EH (cell line): ENCODE results near the gene SUMO3.
A peak's percentile ranks its signal among the peaks of the same experiment; 100 is the strongest.

Experiments
- DNase-seq: peaks from one replicate; pipeline ENCODE4 v3.0.0-alpha.2; 2015; ENCODE audit warnings: low read depth

SUMO3 gene

GRCh38 chr21:44817914-44818639, at the start of gene SUMO3:
Gene SUMO3 (minus strand): TSS chr21:44818062. CDS start chr21:44817968, 94 bp downstream.
- peak; percentile 79 for DNase-seq

GRCh38 chr21:44867464-44867863, 49.6 kb upstream of the SUMO3 start:
- DNase-seq: no peak

- peak; percentile 47 for DNase-seq
Measured at GRCh38 chr21:44866780-44867179, 48.9 kb upstream of the SUMO3 start.

DNA sequence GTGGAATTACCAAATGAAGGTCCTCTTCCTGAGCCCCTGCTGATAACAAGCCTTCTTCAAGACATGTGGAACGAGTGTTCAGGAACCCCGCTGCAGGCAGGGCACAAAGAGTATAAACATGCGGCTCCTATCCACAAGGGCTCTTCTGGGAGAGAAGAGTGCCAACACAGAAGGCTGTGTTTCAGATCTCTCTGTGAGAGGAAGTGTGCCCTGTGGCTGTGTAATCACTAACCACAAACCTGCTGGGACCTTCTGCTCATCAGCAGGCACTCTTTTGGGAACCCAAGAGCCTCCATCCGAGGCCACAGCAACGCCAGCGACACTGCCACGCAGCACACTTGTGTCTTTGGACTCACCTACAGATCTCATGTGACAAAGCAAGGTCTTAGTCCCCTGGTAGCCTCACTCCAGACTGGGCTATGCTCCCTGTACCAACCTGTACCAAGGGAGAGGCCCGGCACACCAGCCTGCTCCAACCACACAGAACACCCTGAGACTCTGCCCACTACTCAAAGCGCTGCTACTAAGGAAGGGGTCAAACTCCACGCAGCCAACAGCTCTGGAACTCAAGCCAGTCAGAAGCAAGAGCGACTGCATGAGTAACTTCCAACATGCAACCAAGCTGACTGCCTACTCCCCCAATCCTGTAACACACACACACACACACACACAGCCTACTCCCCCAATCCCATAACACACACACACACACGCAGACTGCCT, 47.9 kb upstream of the SUMO3 start:
- no peak for DNase-seq

DNA sequence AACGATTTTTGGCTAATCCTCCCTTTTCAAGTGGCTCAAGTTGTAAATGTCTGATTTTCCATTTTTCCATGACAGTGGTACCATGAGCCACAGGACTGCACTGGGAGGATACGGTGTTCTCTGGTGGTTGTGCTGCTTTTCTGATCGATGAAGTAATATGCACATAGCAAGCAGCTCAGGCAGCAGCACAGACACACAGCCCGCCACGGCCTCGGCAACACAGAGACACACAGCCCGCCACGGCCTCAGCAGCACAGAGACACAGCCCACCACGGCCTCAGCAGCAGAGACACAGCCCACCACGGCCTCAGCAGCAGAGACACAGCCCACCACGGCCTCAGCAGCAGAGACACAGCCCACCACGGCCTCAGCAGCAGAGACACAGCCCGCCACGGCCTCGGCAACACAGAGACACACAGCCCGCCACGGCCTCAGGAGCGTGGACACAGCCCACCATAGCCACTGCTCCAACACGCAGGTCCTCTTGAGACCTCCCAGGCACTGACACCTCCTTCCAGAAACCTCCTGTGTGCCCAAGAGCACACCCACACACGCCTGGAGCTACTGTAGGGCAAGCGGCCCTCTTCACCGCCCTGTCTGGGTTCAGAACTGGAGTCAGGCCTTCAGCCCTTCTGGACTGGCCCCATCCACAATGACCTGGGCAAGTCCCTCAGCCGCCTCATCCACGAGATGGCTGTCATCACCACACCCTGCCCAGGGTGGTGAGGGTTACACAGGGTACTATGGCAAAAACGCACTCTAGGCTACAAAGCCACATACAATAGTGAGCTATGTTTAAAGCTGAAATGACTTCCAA, 45.2 kb upstream of the SUMO3 start:
- no peak for DNase-seq

GRCh38 chr21:44858791-44859190, 40.9 kb upstream of the SUMO3 start:
- no peak for DNase-seq

DNA sequence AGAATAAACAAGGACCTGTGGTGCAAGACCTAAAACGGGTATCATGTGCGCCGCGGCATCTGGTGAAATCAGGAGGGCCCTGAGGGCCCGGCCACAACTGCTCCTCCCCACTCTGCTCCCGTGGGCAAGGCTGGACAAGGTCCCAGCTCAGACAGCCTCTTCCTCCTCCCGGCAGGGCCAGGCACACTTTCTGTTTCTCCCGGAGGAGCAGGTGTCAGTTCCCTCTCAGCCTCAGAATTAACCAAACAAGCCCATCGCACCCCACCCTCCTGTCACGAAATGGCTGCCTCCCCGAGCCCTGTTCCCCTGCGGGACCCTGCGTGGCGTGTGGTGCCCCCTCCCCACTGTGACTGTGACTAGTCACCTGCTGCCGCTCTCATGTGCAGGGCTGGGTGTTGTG, 40.4 kb upstream of the SUMO3 start:
- DNase-seq: no peak

GRCh38 chr21:44857127-44857892, 39.4 kb upstream of the SUMO3 start:
- no peak for DNase-seq

GRCh38 chr21:44856131-44856530, 38.3 kb upstream of the SUMO3 start:
- no peak for DNase-seq

- DNase-seq: no peak
Measured at GRCh38 chr21:44855572-44855971, 37.7 kb upstream of the SUMO3 start.

- DNase-seq: no peak
Measured at GRCh38 chr21:44854664-44855446, 37.0 kb upstream of the SUMO3 start.

- no peak for DNase-seq
Measured at GRCh38 chr21:44854391-44854663, 36.5 kb upstream of the SUMO3 start.

GRCh38 chr21:44853601-44854390, 35.9 kb upstream of the SUMO3 start:
- DNase-seq: no peak

DNA sequence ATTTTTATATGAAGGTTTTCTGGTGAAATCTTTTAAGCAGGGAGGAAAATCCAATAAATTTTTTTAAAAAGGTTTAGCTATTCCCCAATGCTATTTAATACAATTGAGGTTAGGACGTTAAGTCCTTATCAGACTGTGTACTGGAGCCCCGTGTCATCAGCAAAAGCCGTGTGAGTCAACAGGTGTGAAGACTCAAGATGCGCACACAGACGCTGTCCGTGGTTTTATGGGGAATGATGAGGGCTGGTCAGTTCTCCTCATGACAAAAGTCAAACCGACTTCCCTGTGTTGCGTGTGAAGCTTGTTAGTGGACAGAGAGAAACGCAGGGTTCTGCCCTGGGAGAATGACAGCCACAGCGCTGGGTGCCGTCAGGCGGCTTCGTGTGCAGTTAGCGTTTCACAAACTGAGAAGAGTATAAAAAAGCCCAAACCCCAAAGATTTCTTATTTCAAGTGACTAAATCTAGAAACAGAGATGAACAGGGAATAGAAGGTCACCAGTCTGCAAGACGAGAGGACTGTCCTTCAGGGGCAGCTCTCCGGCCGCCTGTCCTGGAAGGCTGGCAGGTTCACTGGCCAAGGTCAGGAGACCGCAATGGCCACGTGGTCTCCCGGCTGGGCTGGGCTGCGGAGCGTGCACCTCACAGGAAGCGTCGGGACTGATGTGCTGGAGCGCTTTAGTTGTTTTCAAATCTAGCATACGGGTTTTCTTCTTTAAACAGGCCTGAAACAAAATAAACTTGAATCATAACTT, 33.2 kb upstream of the SUMO3 start:
- DNase-seq: no peak

DNA sequence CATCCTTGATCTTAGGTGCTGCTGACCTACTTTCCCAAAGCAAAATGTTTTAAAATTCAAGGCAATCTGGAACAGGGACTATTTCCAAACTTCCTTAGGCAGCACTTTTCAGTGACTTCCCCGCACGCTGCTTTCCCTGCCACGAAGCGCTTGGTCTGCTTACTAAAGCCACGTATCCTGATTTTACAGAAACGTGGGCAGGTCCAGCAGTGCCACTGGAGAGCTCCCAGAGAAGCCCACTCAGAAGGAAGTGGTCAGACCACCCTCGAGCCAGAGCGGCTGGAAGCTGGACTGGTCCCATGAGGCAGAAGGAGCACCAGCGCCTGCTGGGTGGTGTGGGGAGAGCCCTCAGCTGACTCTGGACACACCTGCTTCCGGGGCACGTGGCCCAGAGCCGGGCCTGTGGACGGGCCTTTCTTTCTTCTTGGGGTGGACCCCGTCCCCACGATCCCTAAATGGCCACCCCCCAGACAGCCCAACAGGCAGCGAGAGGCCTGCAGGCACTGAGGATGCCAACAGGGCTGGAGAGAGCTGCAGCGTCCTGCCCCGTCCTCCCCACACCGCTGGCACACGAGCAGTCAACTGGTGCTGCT, 32.4 kb upstream of the SUMO3 start:
- DNase-seq: no peak

DNA sequence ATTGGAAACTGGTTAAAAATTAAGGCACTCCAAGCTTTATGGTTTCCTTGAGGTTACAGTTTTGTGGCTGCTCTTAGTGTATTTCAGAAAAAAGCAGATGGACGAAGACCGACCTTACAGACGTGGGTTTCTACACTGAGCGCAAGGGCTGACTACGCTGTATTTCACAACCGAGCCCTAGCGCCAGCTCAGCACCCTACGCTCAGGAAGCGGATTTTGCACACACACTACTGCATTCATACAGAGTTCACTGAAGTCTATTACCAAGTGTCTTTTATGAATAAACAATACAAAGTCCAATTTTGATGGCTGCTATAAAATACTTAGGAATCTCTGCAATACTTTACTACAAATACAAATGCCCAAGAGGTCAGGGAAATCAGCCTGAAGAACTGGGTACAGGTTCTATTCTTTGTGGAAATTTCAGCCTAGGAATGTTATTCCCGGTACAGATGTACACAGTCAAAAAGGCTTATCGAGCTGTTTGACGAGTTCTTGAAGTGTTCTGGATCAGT, 31.8 kb upstream of the SUMO3 start:
- no peak for DNase-seq

GRCh38 chr21:44848821-44849521, 31.1 kb upstream of the SUMO3 start:
- DNase-seq: no peak

- no peak for DNase-seq
Measured at GRCh38 chr21:44847261-44848056, 29.6 kb upstream of the SUMO3 start.
